HG02981 (cell line): ENCODE measurements around the gene DNM1.
"Not testable (repeated sequence)": the region's sequence is repeated elsewhere in the genome, so short reads cannot be mapped to it uniquely, and the experiment has no call there.

Experiments used
- ATAC-seq: cut with Tn5 transposase; IDR thresholded peaks from one replicate; pipeline ENCODE4 v1.9.1; 2021; ENCODE audit warnings: mild to moderate bottlenecking, moderate library complexity; ENCODE audit not compliant: unreplicated experiment

Gene DNM1

GRCh38 chr9:128222880-128223670, 19.9 kb downstream of the DNM1 start:
- ATAC-seq = no peak

- no peak for ATAC-seq
Measured at GRCh38 chr9:128224877-128225276, 21.7 kb downstream of the DNM1 start.

- ATAC-seq = no peak
Measured at GRCh38 chr9:128225770-128226411, 22.7 kb downstream of the DNM1 start.

GRCh38 chr9:128226412-128226801, 23.2 kb downstream of the DNM1 start:
- no peak for ATAC-seq

GRCh38 chr9:128230897-128231296, 27.7 kb downstream of the DNM1 start:
- not testable (repeated sequence) for ATAC-seq

GRCh38 chr9:128231638-128232527, 28.7 kb downstream of the DNM1 start:
- no peak for ATAC-seq

- no peak for ATAC-seq
Measured at GRCh38 chr9:128232528-128233428, 29.6 kb downstream of the DNM1 start.

- no peak for ATAC-seq
Measured at GRCh38 chr9:128233817-128234406, 30.7 kb downstream of the DNM1 start.

GRCh38 chr9:128242124-128242523, 38.9 kb downstream of the DNM1 start:
- no peak for ATAC-seq

- ATAC-seq = no peak
Measured at GRCh38 chr9:128242828-128243214, 39.6 kb downstream of the DNM1 start.

GRCh38 chr9:128243215-128244018, 40.2 kb downstream of the DNM1 start:
- no peak for ATAC-seq

GRCh38 chr9:128244091-128244836, 41.1 kb downstream of the DNM1 start:
- no peak for ATAC-seq

GRCh38 chr9:128244837-128245231, 41.7 kb downstream of the DNM1 start:
- ATAC-seq = no peak

GRCh38 chr9:128245421-128246151, 42.4 kb downstream of the DNM1 start:
- ATAC-seq = no peak

GRCh38 chr9:128246471-128246870, 43.3 kb downstream of the DNM1 start:
- ATAC-seq = no peak

- no peak for ATAC-seq
Measured at GRCh38 chr9:128247226-128247803, 44.1 kb downstream of the DNM1 start.

- ATAC-seq = no peak
Measured at GRCh38 chr9:128249558-128249907, 46.4 kb downstream of the DNM1 start.
